ENCODE measurements around the gene KDM5B. TPM values are rescaled to one million over a fixed set of nuclear protein-coding genes. Genes with fewer than 3 reads are reported as not detected.

The KDM5B gene
- total and polyA plus RNA-seq, 4 donors, result 60.2 to 114 (median 74.1) TPM

DNA sequence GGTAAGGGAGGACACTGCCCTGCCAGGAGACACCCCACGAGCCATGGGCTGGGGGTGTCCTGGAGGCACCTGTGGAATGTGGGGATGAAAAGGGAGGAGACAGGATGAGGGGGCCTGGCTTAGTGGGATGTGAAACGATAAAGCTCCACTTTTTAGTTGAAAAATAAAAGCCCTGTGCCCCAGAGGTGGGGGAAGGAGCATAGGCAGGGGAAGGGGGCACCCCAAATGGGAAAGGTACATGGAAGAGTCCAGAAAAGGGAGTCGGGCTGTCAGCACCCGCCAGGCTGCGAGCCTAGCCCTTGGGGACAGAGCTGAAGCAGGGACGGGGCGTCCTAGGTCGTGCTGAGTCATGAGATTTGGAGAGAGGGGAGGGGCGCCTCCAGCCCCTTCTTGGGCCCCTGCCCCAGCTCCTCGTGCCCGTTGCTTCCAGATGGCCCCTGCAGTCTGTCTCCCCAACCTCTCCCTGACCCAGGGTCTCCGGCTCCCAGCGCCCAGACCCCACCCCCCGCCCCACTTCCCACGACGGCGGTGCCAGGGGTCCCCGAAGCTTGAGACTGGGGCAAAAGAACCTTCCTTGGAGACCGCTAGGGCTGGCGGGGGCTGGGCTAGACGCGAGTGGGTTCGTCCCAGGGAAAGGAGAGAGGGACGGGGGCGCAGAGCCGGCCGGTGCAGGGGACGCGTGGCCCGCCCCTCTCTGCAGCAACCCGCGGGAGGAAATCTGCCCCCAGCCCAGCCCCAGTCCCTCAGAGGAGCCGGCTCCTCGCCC, 98.8 kb downstream of the KDM5B start:
- no peak for DNase-seq (ENCODE audit: low read depth in 4 of 6, low spot score in 6 of 6)
- Histone ChIP-seq H3K4me3 (ENCODE audit: low read depth, low read length) (peak overlapping the region; percentile 43), H3K27me3 (ENCODE audit: control insufficient read depth, insufficient read depth, low read length) (peaks cover 35% of the 10 kb centered on the region), H3K36me3 (ENCODE audit: control insufficient read depth, insufficient read depth, low read length) (no peaks in the 10 kb centered on the region), H3K9me3 (ENCODE audit: control insufficient read depth, insufficient read depth, low read length) (no peaks in the 10 kb centered on the region), H3K27ac (ENCODE audit: low read depth, low read length) (no peak overlapping the region), H3K4me1 (ENCODE audit: control insufficient read depth, insufficient read depth, low read length) (peaks cover 38% of the 10 kb centered on the region)
- 3% methylated on average over 28 of the region's 34 CpGs for WGBS (ENCODE audit: insufficient coverage)

DNA sequence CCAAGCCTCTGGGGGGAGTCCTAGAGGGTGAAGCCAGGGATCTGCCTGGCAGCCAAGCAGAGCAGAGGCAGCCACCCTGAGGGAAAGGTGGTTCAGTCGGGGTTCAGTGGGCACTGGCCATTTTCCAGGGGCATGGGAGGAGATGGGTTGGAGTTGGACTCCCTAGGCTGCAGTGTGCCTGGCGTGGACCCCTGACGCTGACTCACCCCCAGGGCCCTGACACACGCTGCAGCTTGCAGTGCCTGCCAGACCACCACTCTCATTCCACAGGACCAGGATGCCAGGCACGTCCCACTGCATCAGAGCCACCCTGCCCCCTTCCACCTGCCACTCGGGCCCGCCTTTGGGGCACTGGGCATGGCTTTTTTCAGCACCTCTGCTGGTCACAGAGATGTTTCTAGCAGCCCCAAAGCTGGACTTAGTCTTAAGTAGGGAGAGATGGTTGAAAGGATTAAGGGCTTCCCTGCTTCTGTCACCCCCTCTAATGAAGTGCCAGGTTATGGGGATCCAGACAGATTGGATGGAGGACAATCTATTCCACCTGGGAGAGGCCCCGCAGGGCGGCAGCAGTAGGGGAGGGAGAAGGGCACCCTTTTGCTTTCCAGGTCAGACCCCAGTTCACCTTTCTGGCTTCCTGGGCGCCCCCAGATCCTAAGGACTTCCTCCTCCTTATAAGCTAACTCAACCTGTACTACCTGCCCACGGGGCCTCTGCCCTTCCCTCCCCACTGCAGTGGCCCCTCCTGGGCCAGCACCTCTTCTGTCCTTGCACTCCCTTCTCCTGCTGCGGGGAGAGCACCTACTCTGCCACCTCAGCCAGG, 99.6 kb downstream of the KDM5B start:
- Histone ChIP-seq H3K36me3 (ENCODE audit: control insufficient read depth, insufficient read depth, low read length) (no peaks in the 10 kb centered on the region), H3K9me3 (ENCODE audit: control insufficient read depth, insufficient read depth, low read length) (no peaks in the 10 kb centered on the region), H3K4me1 (ENCODE audit: control insufficient read depth, insufficient read depth, low read length) (peaks cover 46% of the 10 kb centered on the region), H3K27ac (ENCODE audit: low read depth, low read length) (no peak overlapping the region), H3K27me3 (ENCODE audit: control insufficient read depth, insufficient read depth, low read length) (peaks cover 35% of the 10 kb centered on the region), H3K4me3 (ENCODE audit: low read depth, low read length) (no peak overlapping the region)
- 71% methylated on average over 7 of the region's 12 CpGs for WGBS (ENCODE audit: insufficient coverage)
- DNase-seq (ENCODE audit: low read depth in 4 of 6, low spot score in 6 of 6), result no peak

DNA sequence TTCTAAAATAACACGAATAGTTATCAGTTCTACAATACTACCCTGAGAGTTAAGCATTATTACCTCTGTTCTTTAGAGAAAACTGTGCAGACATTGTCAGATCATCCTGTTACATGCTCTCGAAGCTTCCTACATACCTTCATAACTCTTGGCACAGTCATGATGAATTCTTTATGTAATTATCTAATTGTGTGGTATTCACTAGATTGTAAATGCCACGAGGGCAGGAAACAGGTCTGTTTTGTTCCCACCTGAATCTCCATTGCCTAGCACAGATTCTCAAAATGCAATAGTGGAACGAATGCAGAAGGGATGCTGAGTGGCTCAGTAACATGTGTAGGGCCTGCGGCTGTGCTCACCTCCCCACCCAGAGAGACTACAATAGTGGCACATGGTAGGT, 101.4 kb downstream of the KDM5B start:
- 83% methylated on average over 1 of the region's 5 CpGs for WGBS (ENCODE audit: insufficient coverage)
- Histone ChIP-seq H3K27ac (ENCODE audit: low read depth, low read length) (no peak overlapping the region), H3K27me3 (ENCODE audit: control insufficient read depth, insufficient read depth, low read length) (peaks cover 28% of the 10 kb centered on the region), H3K4me3 (ENCODE audit: low read depth, low read length) (no peak overlapping the region), H3K4me1 (ENCODE audit: control insufficient read depth, insufficient read depth, low read length) (peaks cover 44% of the 10 kb centered on the region), H3K9me3 (ENCODE audit: control insufficient read depth, insufficient read depth, low read length) (no peaks in the 10 kb centered on the region), H3K36me3 (ENCODE audit: control insufficient read depth, insufficient read depth, low read length) (no peaks in the 10 kb centered on the region)
- DNase-seq (ENCODE audit: low read depth in 4 of 6, low spot score in 6 of 6), result no peak

GRCh38 chr1:202704601-202705000, 103.6 kb downstream of the KDM5B start:
- no peak for DNase-seq (ENCODE audit: low read depth in 4 of 6, low spot score in 6 of 6)
- Histone ChIP-seq H3K27ac (ENCODE audit: low read depth, low read length) (no peak overlapping the region), H3K36me3 (ENCODE audit: control insufficient read depth, insufficient read depth, low read length) (no peaks in the 10 kb centered on the region), H3K27me3 (ENCODE audit: control insufficient read depth, insufficient read depth, low read length) (peaks cover 18% of the 10 kb centered on the region), H3K4me3 (ENCODE audit: low read depth, low read length) (no peak overlapping the region), H3K4me1 (ENCODE audit: control insufficient read depth, insufficient read depth, low read length) (peaks cover 25% of the 10 kb centered on the region), H3K9me3 (ENCODE audit: control insufficient read depth, insufficient read depth, low read length) (no peaks in the 10 kb centered on the region)
- WGBS (ENCODE audit: insufficient coverage), result 65% methylated on average over 4 of the region's 4 CpGs

- H3K9me3 ChIP-seq (ENCODE audit: control insufficient read depth, insufficient read depth, low read length), result no peaks in the 10 kb centered on the region
- no peak for DNase-seq (ENCODE audit: low read depth in 4 of 6, low spot score in 6 of 6)
- H3K36me3 ChIP-seq (ENCODE audit: control insufficient read depth, insufficient read depth, low read length), result no peaks in the 10 kb centered on the region
- no CpG with 5 or more reads among the region's 6 CpGs for WGBS (ENCODE audit: insufficient coverage)
- peaks cover 4% of the 10 kb centered on the region for H3K27me3 ChIP-seq (ENCODE audit: control insufficient read depth, insufficient read depth, low read length)
- H3K4me1 ChIP-seq (ENCODE audit: control insufficient read depth, insufficient read depth, low read length), result peaks cover 19% of the 10 kb centered on the region
- no peak overlapping the region for H3K4me3 ChIP-seq (ENCODE audit: low read depth, low read length)
- no peak overlapping the region for H3K27ac ChIP-seq (ENCODE audit: low read depth, low read length)
Measured at GRCh38 chr1:202703191-202703590, 105.0 kb downstream of the KDM5B start.

GRCh38 chr1:202702088-202702487, 106.1 kb downstream of the KDM5B start:
- Histone ChIP-seq H3K4me1 (ENCODE audit: control insufficient read depth, insufficient read depth, low read length) (peaks cover 19% of the 10 kb centered on the region), H3K4me3 (ENCODE audit: low read depth, low read length) (no peak overlapping the region), H3K9me3 (ENCODE audit: control insufficient read depth, insufficient read depth, low read length) (no peaks in the 10 kb centered on the region), H3K27ac (ENCODE audit: low read depth, low read length) (no peak overlapping the region), H3K36me3 (ENCODE audit: control insufficient read depth, insufficient read depth, low read length) (no peaks in the 10 kb centered on the region), H3K27me3 (ENCODE audit: control insufficient read depth, insufficient read depth, low read length) (no peaks in the 10 kb centered on the region)
- peak in 1 of 6 donors; percentile 41 for DNase-seq (ENCODE audit: low read depth in 4 of 6, low spot score in 6 of 6)
- WGBS (ENCODE audit: insufficient coverage), result 14% methylated on average over 2 of the region's 5 CpGs

- no CpG with 5 or more reads among the region's 3 CpGs for WGBS (ENCODE audit: insufficient coverage)
- Histone ChIP-seq H3K4me3 (ENCODE audit: low read depth, low read length) (no peak overlapping the region), H3K27ac (ENCODE audit: low read depth, low read length) (no peak overlapping the region), H3K4me1 (ENCODE audit: control insufficient read depth, insufficient read depth, low read length) (peaks cover 19% of the 10 kb centered on the region), H3K36me3 (ENCODE audit: control insufficient read depth, insufficient read depth, low read length) (no peaks in the 10 kb centered on the region), H3K9me3 (ENCODE audit: control insufficient read depth, insufficient read depth, low read length) (no peaks in the 10 kb centered on the region), H3K27me3 (ENCODE audit: control insufficient read depth, insufficient read depth, low read length) (peaks cover 5% of the 10 kb centered on the region)
- no peak for DNase-seq (ENCODE audit: low read depth in 4 of 6, low spot score in 6 of 6)
Measured at GRCh38 chr1:202701200-202701599, 107.0 kb downstream of the KDM5B start.

DNA sequence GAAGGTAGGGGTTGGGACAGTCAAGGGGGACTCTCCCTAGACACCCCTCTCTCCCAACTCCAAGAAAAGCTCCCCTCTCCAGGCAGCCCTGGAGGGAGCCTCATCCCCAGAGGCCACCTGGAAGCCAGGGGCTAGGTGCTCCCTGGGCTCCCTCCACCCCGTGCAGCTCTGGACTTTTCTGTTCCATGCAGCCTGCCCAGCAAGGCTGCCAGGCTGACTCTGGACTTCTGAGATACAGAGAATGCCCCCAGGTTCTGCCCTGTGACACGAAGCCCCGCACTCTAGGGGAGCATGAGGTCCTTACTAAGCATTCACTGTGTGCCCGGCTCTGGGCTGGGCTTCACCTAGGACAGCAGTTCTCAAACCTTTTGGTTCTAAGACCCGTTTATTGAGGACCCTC, 108.2 kb downstream of the KDM5B start:
- H3K27me3 ChIP-seq (ENCODE audit: control insufficient read depth, insufficient read depth, low read length), result peaks cover 8% of the 10 kb centered on the region

DNA sequence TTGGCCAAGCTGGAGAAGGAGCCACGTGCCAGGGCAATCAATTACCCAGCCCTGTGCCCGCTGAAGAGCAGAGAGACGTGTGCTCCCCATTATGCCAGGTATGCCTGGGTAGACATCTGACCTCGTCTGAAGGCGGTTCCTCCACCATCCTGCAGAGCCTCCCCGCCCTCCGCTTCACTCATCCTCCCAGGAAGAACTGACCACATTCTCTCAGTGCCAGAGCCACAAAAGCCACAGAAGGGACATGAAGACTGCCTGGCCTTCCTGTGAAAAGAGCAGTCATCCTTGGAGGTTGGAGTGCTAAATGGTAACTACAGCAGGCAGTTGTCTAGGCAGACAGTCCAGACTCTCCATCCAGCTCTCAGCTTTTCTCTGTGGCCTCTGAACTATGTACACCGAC, 109.9 kb downstream of the KDM5B start:
- Histone ChIP-seq H3K4me1 (ENCODE audit: control insufficient read depth, insufficient read depth, low read length) (peaks cover 8% of the 10 kb centered on the region), H3K36me3 (ENCODE audit: control insufficient read depth, insufficient read depth, low read length) (no peaks in the 10 kb centered on the region), H3K27ac (ENCODE audit: low read depth, low read length) (no peak overlapping the region), H3K4me3 (ENCODE audit: low read depth, low read length) (no peak overlapping the region), H3K9me3 (ENCODE audit: control insufficient read depth, insufficient read depth, low read length) (no peaks in the 10 kb centered on the region), H3K27me3 (ENCODE audit: control insufficient read depth, insufficient read depth, low read length) (peaks cover 8% of the 10 kb centered on the region)
- no peak for DNase-seq (ENCODE audit: low read depth in 4 of 6, low spot score in 6 of 6)
- 83% methylated on average over 7 of the region's 8 CpGs for WGBS (ENCODE audit: insufficient coverage)

More for the DNA sequence above, 108.2 kb downstream of the KDM5B start:
- H3K4me1 ChIP-seq (ENCODE audit: control insufficient read depth, insufficient read depth, low read length), result peaks cover 17% of the 10 kb centered on the region
- no peaks in the 10 kb centered on the region for H3K36me3 ChIP-seq (ENCODE audit: control insufficient read depth, insufficient read depth, low read length)
- no peak for DNase-seq (ENCODE audit: low read depth in 4 of 6, low spot score in 6 of 6)
- H3K9me3 ChIP-seq (ENCODE audit: control insufficient read depth, insufficient read depth, low read length), result no peaks in the 10 kb centered on the region
- no peak overlapping the region for H3K4me3 ChIP-seq (ENCODE audit: low read depth, low read length)
- no peak overlapping the region for H3K27ac ChIP-seq (ENCODE audit: low read depth, low read length)
- 76% methylated on average over 3 of the region's 5 CpGs for WGBS (ENCODE audit: insufficient coverage)

Measured in spinal cord (tissue), 10 donors.